Mucosa of stomach (tissue), 1 donor: ENCODE measurements around the gene PARD3.

ENCODE experiments used
- H3K27me3 ChIP-seq: one replicate; pipeline ENCODE4 v1.7.0; 2013; ENCODE audit warnings: mild to moderate bottlenecking, low read length; ENCODE audit not compliant: control insufficient read depth, insufficient read depth
- H3K36me3 ChIP-seq: one replicate; pipeline ENCODE4 v1.7.0; 2013; ENCODE audit warnings: low read length; ENCODE audit not compliant: control insufficient read depth, insufficient read depth
- H3K4me1 ChIP-seq: one replicate; pipeline ENCODE4 v1.7.0; 2013; ENCODE audit warnings: mild to moderate bottlenecking, low read length; ENCODE audit not compliant: control insufficient read depth, insufficient read depth
- H3K4me3 ChIP-seq: one replicate; pipeline ENCODE4 v1.7.0; 2013; ENCODE audit warnings: low read length
- H3K9ac ChIP-seq: one replicate; pipeline ENCODE4 v1.7.0; 2013; ENCODE audit warnings: mild to moderate bottlenecking, low read length, moderate library complexity
- H3K9me3 ChIP-seq: one replicate; pipeline ENCODE4 v1.7.0; 2013; ENCODE audit warnings: mild to moderate bottlenecking, low read length, moderate library complexity; ENCODE audit not compliant: control insufficient read depth
- donor health status: Pancreatic carcinoma.

The PARD3 gene

GRCh38 chr10:34203966-34204630 is 611.0 kb downstream of the PARD3 start:
- no peak overlapping the region for H3K4me3 ChIP-seq
- H3K4me1 ChIP-seq: peaks cover 13% of the 10 kb centered on the region
- H3K9ac ChIP-seq: no peak overlapping the region
- no peaks in the 10 kb centered on the region for H3K27me3 ChIP-seq
- H3K36me3 ChIP-seq: no peaks in the 10 kb centered on the region
- H3K9me3 ChIP-seq: no peaks in the 10 kb centered on the region

GRCh38 chr10:34200355-34200901 is 614.7 kb downstream of the PARD3 start:
- H3K4me3 ChIP-seq: no peak overlapping the region
- H3K36me3 ChIP-seq: no peaks in the 10 kb centered on the region
- no peak overlapping the region for H3K9ac ChIP-seq
- H3K4me1 ChIP-seq: no peaks in the 10 kb centered on the region
- no peaks in the 10 kb centered on the region for H3K27me3 ChIP-seq
- H3K9me3 ChIP-seq: no peaks in the 10 kb centered on the region

GRCh38 chr10:34198953-34199352 is 616.1 kb downstream of the PARD3 start:
- no peak overlapping the region for H3K9ac ChIP-seq
- no peaks in the 10 kb centered on the region for H3K36me3 ChIP-seq
- H3K27me3 ChIP-seq: no peaks in the 10 kb centered on the region
- H3K4me1 ChIP-seq: no peaks in the 10 kb centered on the region
- H3K4me3 ChIP-seq: no peak overlapping the region
- no peaks in the 10 kb centered on the region for H3K9me3 ChIP-seq

- H3K36me3 ChIP-seq: no peaks in the 10 kb centered on the region
- H3K27me3 ChIP-seq: no peaks in the 10 kb centered on the region
- H3K4me3 ChIP-seq: no peak overlapping the region
- no peak overlapping the region for H3K9ac ChIP-seq
- no peaks in the 10 kb centered on the region for H3K4me1 ChIP-seq
- H3K9me3 ChIP-seq: no peaks in the 10 kb centered on the region
These were observed 619.0 kb downstream of the PARD3 start for GRCh38 chr10:34196058-34196433.

GRCh38 chr10:34195364-34196057 is 619.6 kb downstream of the PARD3 start:
- Histone ChIP-seq H3K4me3 (no peak overlapping the region), H3K27me3 (no peaks in the 10 kb centered on the region), H3K4me1 (no peaks in the 10 kb centered on the region)

GRCh38 chr10:34193931-34194626 is 621.0 kb downstream of the PARD3 start:
- Histone ChIP-seq H3K9ac (no peak overlapping the region), H3K4me1 (no peaks in the 10 kb centered on the region), H3K27me3 (no peaks in the 10 kb centered on the region), H3K4me3 (no peak overlapping the region), H3K9me3 (no peaks in the 10 kb centered on the region), H3K36me3 (no peaks in the 10 kb centered on the region)

More at GRCh38 chr10:34195364-34196057, 619.6 kb downstream of the PARD3 start:
- H3K36me3 ChIP-seq: no peaks in the 10 kb centered on the region
- H3K9ac ChIP-seq: no peak overlapping the region
- H3K9me3 ChIP-seq: no peaks in the 10 kb centered on the region

- no peaks in the 10 kb centered on the region for H3K27me3 ChIP-seq
- H3K9ac ChIP-seq: no peak overlapping the region
- no peak overlapping the region for H3K4me3 ChIP-seq
- no peaks in the 10 kb centered on the region for H3K4me1 ChIP-seq
- H3K36me3 ChIP-seq: no peaks in the 10 kb centered on the region
- H3K9me3 ChIP-seq: no peaks in the 10 kb centered on the region
These were observed 622.5 kb downstream of the PARD3 start for GRCh38 chr10:34192646-34193045.

GRCh38 chr10:34191406-34191805 is 623.7 kb downstream of the PARD3 start:
- no peaks in the 10 kb centered on the region for H3K4me1 ChIP-seq
- H3K9ac ChIP-seq: no peak overlapping the region
- H3K9me3 ChIP-seq: no peaks in the 10 kb centered on the region
- no peak overlapping the region for H3K4me3 ChIP-seq
- no peaks in the 10 kb centered on the region for H3K27me3 ChIP-seq
- no peaks in the 10 kb centered on the region for H3K36me3 ChIP-seq

- H3K4me1 ChIP-seq: no peaks in the 10 kb centered on the region
- H3K4me3 ChIP-seq: no peak overlapping the region
- no peaks in the 10 kb centered on the region for H3K9me3 ChIP-seq
- no peak overlapping the region for H3K9ac ChIP-seq
- no peaks in the 10 kb centered on the region for H3K36me3 ChIP-seq
- no peaks in the 10 kb centered on the region for H3K27me3 ChIP-seq
These were observed 624.5 kb downstream of the PARD3 start for GRCh38 chr10:34190580-34190979.

GRCh38 chr10:34189830-34190229 is 625.3 kb downstream of the PARD3 start:
- no peaks in the 10 kb centered on the region for H3K27me3 ChIP-seq
- no peak overlapping the region for H3K9ac ChIP-seq
- peaks cover 6% of the 10 kb centered on the region for H3K4me1 ChIP-seq
- H3K9me3 ChIP-seq: no peaks in the 10 kb centered on the region
- H3K4me3 ChIP-seq: no peak overlapping the region
- no peaks in the 10 kb centered on the region for H3K36me3 ChIP-seq

GRCh38 chr10:34188221-34188620 is 626.9 kb downstream of the PARD3 start:
- H3K4me3 ChIP-seq: no peak overlapping the region
- no peaks in the 10 kb centered on the region for H3K36me3 ChIP-seq
- no peaks in the 10 kb centered on the region for H3K9me3 ChIP-seq
- H3K27me3 ChIP-seq: no peaks in the 10 kb centered on the region
- H3K4me1 ChIP-seq: peaks cover 7% of the 10 kb centered on the region
- no peak overlapping the region for H3K9ac ChIP-seq

- Histone ChIP-seq H3K9me3 (no peaks in the 10 kb centered on the region), H3K36me3 (no peaks in the 10 kb centered on the region), H3K4me1 (peaks cover 7% of the 10 kb centered on the region)
These were observed 627.9 kb downstream of the PARD3 start for GRCh38 chr10:34187201-34187600.

More at GRCh38 chr10:34187201-34187600, 627.9 kb downstream of the PARD3 start:
- no peak overlapping the region for H3K9ac ChIP-seq
- no peak overlapping the region for H3K4me3 ChIP-seq
- H3K27me3 ChIP-seq: no peaks in the 10 kb centered on the region
